ENCODE data around the gene MED31.

GRCh38 chr17:6648181-6648580, 3.2 kb downstream of the MED31 start:
- peak in 4 of 6 experiments; percentile 10 to 53 (median 34) for TF ChIP-seq CTCF (IDR thresholded peaks at IDR 0.05)
- TF ChIP-seq POLR2A (IDR thresholded peaks at IDR 0.05) = no peak

Measured in esophagus squamous epithelium (tissue), 4 donors.